PC-3 (cell line): ENCODE data around the gene VKORC1L1. TPM values are rescaled to one million over a fixed set of nuclear protein-coding genes. Genes with fewer than 3 reads are reported as not detected.

Experiments
- ATAC-seq: fragments of 200-7000 bp; cut with Tn5 transposase; 2 replicates; pipeline ENCODE4 v1.9.1; 2020; ENCODE audit warnings: mild to moderate bottlenecking, moderate library complexity
- BruUV-seq: library from RNA; stranded (reverse); fragments of 400-500 nt; replicated peaks from 2 replicates; lab custom pipeline; 2021; lab: Mats Ljungman, UMichigan
- CTCF ChIA-PET: fragments of 300-600 bp; sonication (Branson Sonifier 250); formaldehyde crosslinking; loops from one replicate; lab custom pipeline; 2022; ENCODE audit warnings: antibody characterized with exemption; lab: Charles Lee
- POLR2A ChIA-PET: fragments of 300-600 bp; sonication (Branson Sonifier 250); formaldehyde crosslinking; loops from one replicate; lab custom pipeline; 2022; ENCODE audit warnings: antibody characterized with exemption; ENCODE audit not compliant: unreplicated experiment; lab: Charles Lee
- DNase-seq: peaks from one replicate; pipeline ENCODE4 v3.0.0-alpha.2; 2015
- H2AFZ ChIP-seq: fragments of 300-600 bp; sonication (generic); 2 replicates; pipeline ENCODE4 v1.6.0; 2016; ENCODE audit warnings: antibody characterized with exemption, low read length
- H3F3A ChIP-seq: fragments of 300-600 bp; sonication (generic); one replicate; pipeline ENCODE4 v1.6.0; 2017; ENCODE audit warnings: antibody characterized with exemption, low read length, control low read depth, mild to moderate bottlenecking; ENCODE audit not compliant: unreplicated experiment
- H3K27ac ChIP-seq: fragments of 300-600 bp; sonication (generic); 2 replicates; pipeline ENCODE4 v1.5.1; 2016; ENCODE audit warnings: mild to moderate bottlenecking, low read length
- H3K27me3 ChIP-seq: fragments of 300-600 bp; sonication (generic); 2 replicates; pipeline ENCODE4 v1.6.1; 2016; ENCODE audit warnings: low read length, mixed read lengths
- H3K36me3 ChIP-seq: fragments of 300-600 bp; sonication (generic); 2 replicates; pipeline ENCODE4 v1.6.1; 2016; ENCODE audit warnings: low read depth, mixed run types, low read length, mixed read lengths
- H3K4me1 ChIP-seq: fragments of 300-600 bp; sonication (generic); 2 replicates; pipeline ENCODE4 v1.5.1; 2016; ENCODE audit warnings: low read length; ENCODE audit not compliant: insufficient read depth
- H3K4me2 ChIP-seq: fragments of 300-600 bp; sonication (generic); 2 replicates; pipeline ENCODE4 v1.6.0; 2016; ENCODE audit warnings: low read length
- H3K4me3 ChIP-seq: fragments of 300-600 bp; sonication (generic); 2 replicates; pipeline ENCODE4 v1.5.1; 2016; ENCODE audit warnings: mild to moderate bottlenecking, low read length, mixed read lengths
- H3K79me2 ChIP-seq: fragments of 300-600 bp; sonication (generic); 2 replicates; pipeline ENCODE4 v1.6.1; 2017; ENCODE audit warnings: low read length, mixed read lengths
- H3K9ac ChIP-seq: fragments of 300-600 bp; sonication (generic); 2 replicates; pipeline ENCODE4 v1.6.0; 2016; ENCODE audit warnings: mild to moderate bottlenecking, low read length
- H3K9me2 ChIP-seq: fragments of 300-600 bp; sonication (generic); replicated peaks from 2 replicates; pipeline ENCODE4 v1.6.1; 2016; ENCODE audit warnings: mixed run types, low read length, mixed read lengths
- H3K9me3 ChIP-seq: fragments of 300-600 bp; sonication (generic); 2 replicates; pipeline ENCODE4 v1.6.1; 2016; ENCODE audit warnings: low read length, mixed read lengths
- H4K20me1 ChIP-seq: fragments of 300-600 bp; sonication (generic); 2 replicates; pipeline ENCODE4 v1.6.1; 2016; ENCODE audit warnings: low read length, mixed read lengths
- EZH2 ChIP-seq: fragments of 300-600 bp; sonication (generic); IDR thresholded peaks from one replicate; pipeline ENCODE4 v1.6.1; 2017; ENCODE audit warnings: antibody characterized with exemption, mild to moderate bottlenecking, low read length; ENCODE audit not compliant: unreplicated experiment
- EZH2phosphoT487 ChIP-seq: fragments of 300-600 bp; sonication (generic); IDR thresholded peaks from 2 replicates; pipeline ENCODE4 v1.6.1; 2018; ENCODE audit warnings: mild to moderate bottlenecking, antibody characterized with exemption, low read length, borderline replicate concordance
- intact Hi-C: fragments of 100-400 bp; cut with micrococcal nuclease; formaldehyde crosslinking; loops from 2 replicates; pipeline ENCODE4 v1.9.0; 2023
- total RNA-seq: library from RNA; depleted of rRNA; stranded (reverse); fragments of >200 nt; gene quantifications from 2 replicates; pipeline ENCODE4 v1.2.3, GENCODE V29; 2014
- TF ChIP-seq, protein P1 (sequence below): fragments of 300-600 bp; sonication (generic); conservative IDR thresholded peaks from 2 replicates; pipeline ENCODE4 v1.5.1; 2017; ENCODE audit warnings: antibody characterized with exemption, low read depth, mild to moderate bottlenecking, low read length

The VKORC1L1 gene
- total RNA-seq, 1 experiment from 2014 or later: 7.6 TPM

DNA sequence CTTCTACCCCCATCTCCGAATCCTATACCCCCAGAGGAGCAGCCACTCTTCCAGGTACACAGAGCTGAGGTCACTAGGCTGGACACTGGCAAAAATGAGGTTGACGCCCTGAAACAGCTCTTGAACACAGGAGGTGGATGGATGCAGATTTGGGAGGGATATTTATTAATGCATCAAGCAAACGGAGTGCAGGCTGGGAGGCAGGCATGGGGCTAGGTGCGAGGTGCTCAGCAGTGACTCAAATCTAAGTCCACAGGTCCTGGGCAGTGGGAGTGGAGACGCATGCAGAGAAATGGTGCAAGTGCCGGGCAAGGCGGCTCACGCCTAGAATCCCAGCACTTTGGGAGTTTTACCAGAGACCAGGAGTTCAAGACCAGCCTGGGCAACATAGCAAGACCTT lies 98.1 kb downstream of the VKORC1L1 start:
- no peak for TF ChIP-seq EZH2
- TF ChIP-seq, protein P1, sequence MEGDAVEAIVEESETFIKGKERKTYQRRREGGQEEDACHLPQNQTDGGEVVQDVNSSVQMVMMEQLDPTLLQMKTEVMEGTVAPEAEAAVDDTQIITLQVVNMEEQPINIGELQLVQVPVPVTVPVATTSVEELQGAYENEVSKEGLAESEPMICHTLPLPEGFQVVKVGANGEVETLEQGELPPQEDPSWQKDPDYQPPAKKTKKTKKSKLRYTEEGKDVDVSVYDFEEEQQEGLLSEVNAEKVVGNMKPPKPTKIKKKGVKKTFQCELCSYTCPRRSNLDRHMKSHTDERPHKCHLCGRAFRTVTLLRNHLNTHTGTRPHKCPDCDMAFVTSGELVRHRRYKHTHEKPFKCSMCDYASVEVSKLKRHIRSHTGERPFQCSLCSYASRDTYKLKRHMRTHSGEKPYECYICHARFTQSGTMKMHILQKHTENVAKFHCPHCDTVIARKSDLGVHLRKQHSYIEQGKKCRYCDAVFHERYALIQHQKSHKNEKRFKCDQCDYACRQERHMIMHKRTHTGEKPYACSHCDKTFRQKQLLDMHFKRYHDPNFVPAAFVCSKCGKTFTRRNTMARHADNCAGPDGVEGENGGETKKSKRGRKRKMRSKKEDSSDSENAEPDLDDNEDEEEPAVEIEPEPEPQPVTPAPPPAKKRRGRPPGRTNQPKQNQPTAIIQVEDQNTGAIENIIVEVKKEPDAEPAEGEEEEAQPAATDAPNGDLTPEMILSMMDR: no peak
- no peak for TF ChIP-seq EZH2phosphoT487
- no peaks in the 10 kb centered on the region for H3K27me3 ChIP-seq
- CTCF ChIA-PET: no interaction called here

GRCh38 chr7:65972976-65973375 lies 100.1 kb downstream of the VKORC1L1 start:
- Histone ChIP-seq H3K27me3 (no peaks in the 10 kb centered on the region), H3K27ac (no peak overlapping the region), H4K20me1 (no peaks in the 10 kb centered on the region), H3K79me2 (no peaks in the 10 kb centered on the region), H3K4me1 (no peaks in the 10 kb centered on the region), H3K4me3 (no peak overlapping the region), H2AFZ (no peak overlapping the region), H3K36me3 (peaks cover 16% of the 10 kb centered on the region; the same call in 1 of the 2 replicates), H3K9me3 (no peaks in the 10 kb centered on the region), H3K9me2 (no peaks in the 10 kb centered on the region), H3K4me2 (no peak overlapping the region), H3K9ac (no peak overlapping the region), H3F3A (no peaks in the 10 kb centered on the region)
- intact Hi-C loops: no loop called here
- TF ChIP-seq, protein P1: no peak
- TF ChIP-seq EZH2: no peak
- TF ChIP-seq EZH2phosphoT487: no peak
- ChIA-PET CTCF (interaction anchor here (0.6 kb wide), 1 partner anchor 111 kb away, joined by 3 read pairs; no protein-coding TSS in a partner anchor), POLR2A (no interaction called here)
- ATAC-seq (no peak), DNase-seq (no peak)
- no TSS peak for BruUV-seq

More for the DNA sequence above, 98.1 kb downstream of the VKORC1L1 start:
- H3K9ac ChIP-seq: no peak overlapping the region
- no peaks in the 10 kb centered on the region for H3K4me1 ChIP-seq
- POLR2A ChIA-PET: no interaction called here
- H3K9me3 ChIP-seq: no peaks in the 10 kb centered on the region
- no peaks in the 10 kb centered on the region for H4K20me1 ChIP-seq
- intact Hi-C loops: no loop called here
- H3K36me3 ChIP-seq: peaks cover 25% of the 10 kb centered on the region; the same call in 1 of the 2 replicates
- ATAC-seq: no peak
- no peak for DNase-seq
- BruUV-seq: no TSS peak
- no peak overlapping the region for H3K4me3 ChIP-seq
- no peaks in the 10 kb centered on the region for H3F3A ChIP-seq
- no peak overlapping the region for H3K4me2 ChIP-seq
- no peaks in the 10 kb centered on the region for H3K79me2 ChIP-seq
- no peak overlapping the region for H3K27ac ChIP-seq
- H3K9me2 ChIP-seq: no peaks in the 10 kb centered on the region
- no peak overlapping the region for H2AFZ ChIP-seq

GRCh38 chr7:65974191-65974801 lies 101.4 kb downstream of the VKORC1L1 start:
- Histone ChIP-seq H3F3A (no peaks in the 10 kb centered on the region), H3K9ac (no peak overlapping the region), H2AFZ (no peak overlapping the region), H3K27me3 (no peaks in the 10 kb centered on the region), H3K9me2 (no peaks in the 10 kb centered on the region), H3K36me3 (peaks cover 16% of the 10 kb centered on the region; the same call in 1 of the 2 replicates), H3K4me2 (no peak overlapping the region), H3K27ac (no peak overlapping the region), H3K4me1 (no peaks in the 10 kb centered on the region), H3K4me3 (no peak overlapping the region), H3K79me2 (no peaks in the 10 kb centered on the region), H3K9me3 (no peaks in the 10 kb centered on the region), H4K20me1 (no peaks in the 10 kb centered on the region)
- ATAC-seq: no peak
- POLR2A ChIA-PET: no interaction called here
- CTCF ChIA-PET: no interaction called here
- intact Hi-C loops: no loop called here
- no peak for DNase-seq
- TF ChIP-seq, protein P1: no peak
- TF ChIP-seq EZH2: no peak
- TF ChIP-seq EZH2phosphoT487: no peak
- BruUV-seq: no TSS peak
